Uterus (tissue), 4 donors: Measurements from ENCODE around the gene PACRG. TPM values are rescaled to one million over a fixed set of nuclear protein-coding genes. Genes with fewer than 3 reads are reported as not detected.

Experiments used
- DNase-seq, 2 donors: peaks; one replicate each; pipeline ENCODE4 v3.0.0-alpha.2; 2019 to 2020
- H3K27ac ChIP-seq, 2 donors: fragments of 200-600 bp; sonication (generic); 1 replicate in 1 of 2; 2 replicates in 1 of 2; pipeline ENCODE4 v1.5.1; 2016 to 2018
- H3K27me3 ChIP-seq, 2 donors: fragments of 200-600 bp; sonication (generic); one replicate each; pipeline ENCODE4 v1.5.1; 2018 to 2019; ENCODE audit warnings: control low read depth in 1 of 2
- H3K36me3 ChIP-seq, 2 donors: fragments of 200-600 bp; sonication (generic); one replicate each; pipeline ENCODE4 v1.5.1; 2019; ENCODE audit warnings: control low read depth in 1 of 2
- H3K4me1 ChIP-seq, 2 donors: fragments of 200-600 bp; sonication (generic); one replicate each; pipeline ENCODE4 v1.5.1; 2018 to 2019; ENCODE audit warnings: control low read depth in 1 of 2
- H3K4me3 ChIP-seq, 2 donors: fragments of 200-600 bp; sonication (generic); 1 replicate in 1 of 2; 2 replicates in 1 of 2; pipeline ENCODE4 v1.5.1; 2018 to 2019; ENCODE audit warnings: mild to moderate bottlenecking in 1 of 2
- H3K9me3 ChIP-seq, 2 donors: fragments of 200-600 bp; sonication (generic); one replicate each; pipeline ENCODE4 v1.5.1; 2019; ENCODE audit warnings: control low read depth in 1 of 2
- CTCF ChIP-seq, 4 experiments: fragments of 200-600 bp in 2 of 4; fragments of 450-650 bp in 2 of 4; sonication (generic) in 2 of 4; IDR thresholded peaks; one replicate each; pipeline ENCODE4 v1.5.1; 2016 to 2019; ENCODE audit warnings: antibody characterized with exemption in 4 of 4, mild to moderate bottlenecking in 2 of 4, moderate library complexity in 1 of 4
- POLR2A ChIP-seq, 2 donors: fragments of 450-650 bp; IDR thresholded peaks; one replicate each; pipeline ENCODE4 v1.6.1; 2016; ENCODE audit warnings: antibody characterized with exemption in 2 of 2, mild to moderate bottlenecking in 1 of 2, moderate library complexity in 1 of 2
- intact Hi-C: fragments of 100-400 bp; cut with DNase I; formaldehyde crosslinking; loops from one replicate; pipeline ENCODE4 v1.15.1; 2023; ENCODE audit warnings: low total_unique reads
- total RNA-seq, 4 donors: library from RNA; depleted of rRNA in 3 of 4; stranded (reverse); fragments of >200 nt in 3 of 4; gene quantifications; one replicate each; pipeline versions ENCODE4 v1.1.0 to v1.2.4, GENCODE V29; 2014 to 2023
- donor health status: DM: yes; HTN: yes; CAD: no.

PACRG gene
- total RNA-seq, 4 donors from 2014 or later = 4.6 to 12.3 (median 7.5) TPM

DNA sequence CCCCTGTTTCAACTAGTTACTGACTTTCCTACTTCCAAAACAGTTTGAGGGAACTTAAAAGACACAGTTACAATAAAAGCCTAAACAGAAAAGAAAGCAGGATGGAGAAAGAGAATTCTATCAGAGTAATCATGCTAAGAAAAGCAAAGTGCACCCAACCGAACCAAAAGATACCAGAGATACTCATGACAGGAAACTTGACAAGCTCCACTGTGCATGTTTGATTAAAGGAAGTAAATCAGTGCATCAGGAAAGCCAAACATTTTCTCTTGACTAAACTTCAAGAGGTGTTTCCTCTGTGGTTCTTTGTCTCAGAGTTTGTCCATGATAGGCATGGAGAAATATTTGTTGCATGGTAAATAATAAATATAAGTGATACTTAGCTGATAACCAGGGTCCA is 138.9 kb downstream of the PACRG start:
- no peaks in the 10 kb centered on the region for H3K27me3 ChIP-seq
- no peak for DNase-seq
- no peak overlapping the region for H3K27ac ChIP-seq
- intact Hi-C loops = no loop called here
- no peak for TF ChIP-seq POLR2A (IDR thresholded peaks at IDR 0.05)
- TF ChIP-seq CTCF (IDR thresholded peaks at IDR 0.05) = no peak
- no peaks in the 10 kb centered on the region for H3K36me3 ChIP-seq
- no peaks in the 10 kb centered on the region for H3K4me1 ChIP-seq
- H3K4me3 ChIP-seq = no peak overlapping the region
- no peaks in the 10 kb centered on the region for H3K9me3 ChIP-seq

DNA sequence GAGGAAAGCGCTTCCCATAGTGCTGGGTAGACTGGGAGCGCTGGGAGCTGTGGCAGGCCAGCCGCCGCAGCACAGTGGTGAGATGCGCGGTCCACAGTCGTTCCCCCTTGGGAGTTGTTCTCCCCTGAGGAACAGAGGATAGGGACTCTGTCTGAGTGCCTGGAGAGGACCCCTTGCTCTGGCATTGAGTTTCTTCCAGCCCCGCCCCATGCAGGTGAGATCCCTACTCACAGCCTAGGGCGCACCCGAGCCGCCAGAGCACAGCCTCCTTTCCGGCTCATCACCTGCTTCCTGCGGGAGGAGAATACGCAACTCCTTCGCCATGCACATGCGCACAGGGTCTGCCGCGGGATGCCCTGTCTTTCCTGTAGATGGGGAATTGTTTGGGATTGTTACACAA is 140.6 kb downstream of the PACRG start:
- no peaks in the 10 kb centered on the region for H3K4me1 ChIP-seq
- no peak overlapping the region for H3K4me3 ChIP-seq
- no peaks in the 10 kb centered on the region for H3K9me3 ChIP-seq
- H3K27me3 ChIP-seq = no peaks in the 10 kb centered on the region
- intact Hi-C loops = no loop called here
- DNase-seq = no peak
- no peaks in the 10 kb centered on the region for H3K36me3 ChIP-seq
- no peak for TF ChIP-seq CTCF (IDR thresholded peaks at IDR 0.05)
- no peak for TF ChIP-seq POLR2A (IDR thresholded peaks at IDR 0.05)
- H3K27ac ChIP-seq = no peak overlapping the region

- TF ChIP-seq CTCF (IDR thresholded peaks at IDR 0.05) (no peak), POLR2A (IDR thresholded peaks at IDR 0.05) (no peak)
Observed at GRCh38 chr6:162871966-162872365, 144.2 kb downstream of the PACRG start.

GRCh38 chr6:162873537-162873936 is 145.8 kb downstream of the PACRG start:
- no peaks in the 10 kb centered on the region for H3K4me1 ChIP-seq
- H3K27me3 ChIP-seq = no peaks in the 10 kb centered on the region
- DNase-seq = no peak
- no peaks in the 10 kb centered on the region for H3K36me3 ChIP-seq
- H3K9me3 ChIP-seq = no peaks in the 10 kb centered on the region
- intact Hi-C loops = no loop called here
- TF ChIP-seq CTCF (IDR thresholded peaks at IDR 0.05) (no peak), POLR2A (IDR thresholded peaks at IDR 0.05) (no peak)
- no peak overlapping the region for H3K4me3 ChIP-seq
- H3K27ac ChIP-seq = no peak overlapping the region

More at GRCh38 chr6:162871966-162872365, 144.2 kb downstream of the PACRG start:
- DNase-seq = no peak
- H3K27me3 ChIP-seq = no peaks in the 10 kb centered on the region
- H3K36me3 ChIP-seq = no peaks in the 10 kb centered on the region
- H3K9me3 ChIP-seq = no peaks in the 10 kb centered on the region
- no peaks in the 10 kb centered on the region for H3K4me1 ChIP-seq
- intact Hi-C loops = no loop called here
- no peak overlapping the region for H3K27ac ChIP-seq
- no peak overlapping the region for H3K4me3 ChIP-seq

DNA sequence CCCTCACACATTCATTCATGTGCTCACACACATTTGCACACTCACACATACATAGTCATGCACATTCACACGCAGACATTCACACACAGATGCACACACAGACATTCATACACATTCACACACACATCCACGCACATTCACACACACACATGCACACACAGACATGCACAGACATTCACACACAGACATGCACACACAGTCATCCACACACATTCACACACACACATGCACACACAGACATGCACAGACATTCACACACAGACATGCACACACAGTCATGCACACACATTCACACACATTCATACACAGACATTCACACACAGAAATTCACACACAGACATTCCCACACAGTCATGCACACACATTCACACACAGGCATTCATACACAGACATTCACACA is 147.3 kb downstream of the PACRG start:
- DNase-seq = no peak
- H3K4me1 ChIP-seq = no peaks in the 10 kb centered on the region
- no peaks in the 10 kb centered on the region for H3K27me3 ChIP-seq
- no peak overlapping the region for H3K27ac ChIP-seq
- intact Hi-C loops = no loop called here
- no peaks in the 10 kb centered on the region for H3K9me3 ChIP-seq
- no peaks in the 10 kb centered on the region for H3K36me3 ChIP-seq
- no peak overlapping the region for H3K4me3 ChIP-seq
- TF ChIP-seq POLR2A (IDR thresholded peaks at IDR 0.05) = no peak
- no peak for TF ChIP-seq CTCF (IDR thresholded peaks at IDR 0.05)
